Activated T-cell treated with anti-CD3 and anti-CD28 coated beads, Interleukin-2, amount 50 U/mL, for 1 hour (primary cell): ENCODE measurements around the gene CEACAM7.
"Not testable (repeated sequence)": the region's sequence is repeated elsewhere in the genome, so short reads cannot be mapped to it uniquely, and the experiment has no call there.

Experiments used
- DNase-seq: peaks from one replicate; pipeline ENCODE4 v3.0.0-alpha.2; 2020

CEACAM7 gene

GRCh38 chr19:41699968-41700323 lies 11.9 kb upstream of the CEACAM7 start:
- DNase-seq, result no peak

- DNase-seq, result no peak
These were observed 11.3 kb upstream of the CEACAM7 start for GRCh38 chr19:41699231-41699967.

GRCh38 chr19:41698746-41699230 lies 10.7 kb upstream of the CEACAM7 start:
- no peak for DNase-seq

GRCh38 chr19:41697198-41697855 lies 9.3 kb upstream of the CEACAM7 start:
- no peak for DNase-seq

- DNase-seq, result no peak
These were observed 8.5 kb upstream of the CEACAM7 start for GRCh38 chr19:41696402-41697197.

GRCh38 chr19:41695745-41696144 lies 7.7 kb upstream of the CEACAM7 start:
- DNase-seq, result no peak

- no peak for DNase-seq
These were observed 7.0 kb upstream of the CEACAM7 start for GRCh38 chr19:41694831-41695635.

- no peak for DNase-seq
These were observed 6.1 kb upstream of the CEACAM7 start for GRCh38 chr19:41694196-41694595.

- no peak for DNase-seq
These were observed 3.3 kb upstream of the CEACAM7 start for GRCh38 chr19:41691268-41691970.

- DNase-seq, result no peak
These were observed 2.7 kb upstream of the CEACAM7 start for GRCh38 chr19:41690801-41691065.

- DNase-seq, result no peak
These were observed 2.1 kb upstream of the CEACAM7 start for GRCh38 chr19:41689993-41690800.

- no peak for DNase-seq
These were observed 617 bp upstream of the CEACAM7 start for GRCh38 chr19:41688687-41689086.

GRCh38 chr19:41687419-41687818 lies 651 bp downstream of the CEACAM7 start:
- no peak for DNase-seq

GRCh38 chr19:41682437-41682836 lies 5.6 kb downstream of the CEACAM7 start:
- DNase-seq, result no peak

- DNase-seq, result no peak
These were observed 16.6 kb downstream of the CEACAM7 start for GRCh38 chr19:41671486-41671885.

GRCh38 chr19:41670755-41671154 lies 17.3 kb downstream of the CEACAM7 start:
- no peak for DNase-seq

GRCh38 chr19:41668315-41668714 lies 19.8 kb downstream of the CEACAM7 start:
- no peak for DNase-seq

- DNase-seq, result no peak
These were observed 22.0 kb downstream of the CEACAM7 start for GRCh38 chr19:41666075-41666474.

GRCh38 chr19:41657157-41657556 lies 30.9 kb downstream of the CEACAM7 start:
- no peak for DNase-seq

- not testable (repeated sequence) for DNase-seq
These were observed 31.3 kb downstream of the CEACAM7 start for GRCh38 chr19:41656756-41657155.

GRCh38 chr19:41652250-41652649 lies 35.8 kb downstream of the CEACAM7 start:
- DNase-seq, result no peak

- no peak for DNase-seq
These were observed 38.2 kb downstream of the CEACAM7 start for GRCh38 chr19:41649827-41650226.
